ENCODE data around the gene ATP1A4. TPM values are rescaled to one million over a fixed set of nuclear protein-coding genes. Genes with fewer than 3 reads are reported as not detected.

ATP1A4 gene
- total and polyA plus RNA-seq, 2 of the 13 experiments (the other 11 are each of a cell fraction or from before 2014, with no cell fraction given): not detected

GRCh38 chr1:160117709-160118183 is 33.7 kb upstream of the ATP1A4 start (continued):
- TF ChIP-seq ZBTB40 (IDR thresholded peaks at IDR 0.05) (no peak), ZBTB40 (CRISPR knock-in tag; IDR thresholded peaks at IDR 0.05) (no peak), ZNF136 (CRISPR knock-in tag; IDR thresholded peaks at IDR 0.05; ENCODE audit: low read depth) (no peak), U2AF2 (IDR thresholded peaks at IDR 0.05; ENCODE audit: low read depth, low read length) (no peak), ZNF674 (CRISPR knock-in tag; IDR thresholded peaks at IDR 0.05; ENCODE audit: low read depth) (no peak), THAP7 (CRISPR knock-in tag; IDR thresholded peaks at IDR 0.05) (no peak), ZNF12 (CRISPR knock-in tag; IDR thresholded peaks at IDR 0.05) (no peak)

Data from HepG2 (cell line).